Activated CD8-positive, alpha-beta T cell treated with anti-CD3 and anti-CD28 coated beads, Interleukin-2, amount 10 ng/mL, durations not matched to agents 7 days and 5 days (primary cell): ENCODE measurements around the gene LPIN1. TPM values are rescaled to one million over a fixed set of nuclear protein-coding genes. Genes with fewer than 3 reads are reported as not detected.
"Not testable (repeated sequence)": the region's sequence is repeated elsewhere in the genome, so short reads cannot be mapped to it uniquely, and the experiment has no call there.

Source experiments
- ATAC-seq: fragments of 150-1000 bp; cut with Tn5 transposase; one replicate; pipeline ENCODE4 v1.10.0; 2021; ENCODE audit warnings: moderate library complexity
- CTCF ChIA-PET: fragments of 350-600 bp; sonication (Branson Sonifier 250); formaldehyde crosslinking; loops from one replicate; lab custom pipeline; 2021; ENCODE audit warnings: antibody characterized with exemption; lab: Charles Lee
- POLR2A ChIA-PET: fragments of 350-600 bp; sonication (Branson Sonifier 250); formaldehyde crosslinking; loops from one replicate; lab custom pipeline; 2021; ENCODE audit warnings: antibody characterized with exemption; lab: Charles Lee
- DNase-seq: peaks from one replicate; pipeline ENCODE4 v3.0.0-alpha.2; 2020
- H3K27ac Mint-ChIP-seq: one replicate; pipeline ENCODE4 v1.8.0; 2021; ENCODE audit warnings: mild to moderate bottlenecking, mixed read lengths
- H3K27me3 Mint-ChIP-seq: one replicate; pipeline ENCODE4 v1.8.0; 2021; ENCODE audit warnings: low read depth, mixed read lengths
- H3K36me3 Mint-ChIP-seq: one replicate; pipeline ENCODE4 v1.8.0; 2021; ENCODE audit warnings: low read depth, mixed read lengths
- H3K4me1 Mint-ChIP-seq: one replicate; pipeline ENCODE4 v1.8.0; 2021; ENCODE audit warnings: low read depth, mixed read lengths
- H3K4me3 Mint-ChIP-seq: one replicate; pipeline ENCODE4 v1.8.0; 2021; ENCODE audit warnings: mild to moderate bottlenecking, mixed read lengths
- H3K9me3 Mint-ChIP-seq: one replicate; pipeline ENCODE4 v1.8.0; 2022; ENCODE audit warnings: mixed read lengths; ENCODE audit not compliant: insufficient read depth
- total RNA-seq, 2 experiments: library from RNA; stranded (reverse); gene quantifications; one replicate each; pipeline ENCODE4 v1.2.3, GENCODE V29; 2021

LPIN1 gene
- total RNA-seq, 2 experiments from 2014 or later, result 46.8 to 54.7 TPM

GRCh38 chr2:11830708-11831301 lies 84.4 kb downstream of the LPIN1 start:
- Mint-ChIP-seq H3K4me3 (peak overlapping the region; percentile 69), H3K27me3 (peaks cover 17% of the 10 kb centered on the region), H3K27ac (peak overlapping the region; percentile 91), H3K9me3 (peaks cover 10% of the 10 kb centered on the region), H3K36me3 (peaks cover 28% of the 10 kb centered on the region), H3K4me1 (peaks cover 65% of the 10 kb centered on the region)
- DNase-seq (no peak), ATAC-seq (no peak)
- POLR2A ChIA-PET, result no interaction called here
- CTCF ChIA-PET, result interaction anchor here (0.8 to 4.2 kb wide), 8 partner anchors 35 to 1176 kb away, joined by 3 to 32 read pairs (median 3); partner anchors contain the start of gene TRIB2

- ChIA-PET POLR2A (no interaction called here), CTCF (interaction anchor here (1.2 to 1.8 kb wide), 2 partner anchors 33 to 1175 kb away, joined by 3 to 4 read pairs; no protein-coding TSS in a partner anchor)
- Mint-ChIP-seq H3K36me3 (peaks cover 28% of the 10 kb centered on the region), H3K4me3 (no peak overlapping the region), H3K9me3 (peaks cover 10% of the 10 kb centered on the region), H3K27me3 (peaks cover 19% of the 10 kb centered on the region), H3K4me1 (peaks cover 65% of the 10 kb centered on the region), H3K27ac (no peak overlapping the region)
- ATAC-seq, result no peak
- DNase-seq, result no peak
These were observed 85.0 kb downstream of the LPIN1 start for GRCh38 chr2:11831415-11831814.

GRCh38 chr2:11832531-11832930 lies 86.1 kb downstream of the LPIN1 start:
- CTCF ChIA-PET, result interaction anchor here (1.0 to 1.8 kb wide), 4 partner anchors 16 to 1099 kb away, joined by 3 to 6 read pairs (median 4); partner anchors contain the start of gene TRIB2
- DNase-seq, result no peak
- POLR2A ChIA-PET, result no interaction called here
- Mint-ChIP-seq H3K27me3 (peaks cover 26% of the 10 kb centered on the region), H3K36me3 (peaks cover 17% of the 10 kb centered on the region), H3K27ac (no peak overlapping the region), H3K9me3 (peaks cover 10% of the 10 kb centered on the region), H3K4me1 (peaks cover 61% of the 10 kb centered on the region), H3K4me3 (no peak overlapping the region)
- no peak for ATAC-seq

GRCh38 chr2:11833601-11834000 lies 87.2 kb downstream of the LPIN1 start:
- peaks cover 15% of the 10 kb centered on the region for H3K36me3 Mint-ChIP-seq
- DNase-seq (no peak), ATAC-seq (no peak)
- H3K9me3 Mint-ChIP-seq, result peaks cover 10% of the 10 kb centered on the region
- H3K4me1 Mint-ChIP-seq, result peaks cover 53% of the 10 kb centered on the region
- ChIA-PET POLR2A (no interaction called here), CTCF (interaction anchor here (1.0 to 1.5 kb wide), 2 partner anchors 883 to 1097 kb away, joined by 3 to 6 read pairs; partner anchors contain the start of gene TRIB2)
- no peak overlapping the region for H3K27ac Mint-ChIP-seq
- H3K4me3 Mint-ChIP-seq, result no peak overlapping the region
- peaks cover 32% of the 10 kb centered on the region for H3K27me3 Mint-ChIP-seq

GRCh38 chr2:11835403-11835802 lies 89.0 kb downstream of the LPIN1 start:
- peaks cover 10% of the 10 kb centered on the region for H3K9me3 Mint-ChIP-seq
- H3K4me1 Mint-ChIP-seq, result peaks cover 36% of the 10 kb centered on the region
- ChIA-PET CTCF (no interaction called here), POLR2A (no interaction called here)
- H3K36me3 Mint-ChIP-seq, result peaks cover 15% of the 10 kb centered on the region
- no peak for DNase-seq
- H3K27ac Mint-ChIP-seq, result no peak overlapping the region
- peaks cover 44% of the 10 kb centered on the region for H3K27me3 Mint-ChIP-seq
- no peak overlapping the region for H3K4me3 Mint-ChIP-seq
- no peak for ATAC-seq

- ChIA-PET POLR2A (no interaction called here), CTCF (no interaction called here)
- ATAC-seq, result no peak
- H3K9me3 Mint-ChIP-seq, result peaks cover 10% of the 10 kb centered on the region
- H3K27me3 Mint-ChIP-seq, result peaks cover 46% of the 10 kb centered on the region
- H3K27ac Mint-ChIP-seq, result peak overlapping the region; percentile 9
- H3K4me3 Mint-ChIP-seq, result no peak overlapping the region
- DNase-seq, result no peak
- H3K4me1 Mint-ChIP-seq, result peaks cover 24% of the 10 kb centered on the region
- peaks cover 15% of the 10 kb centered on the region for H3K36me3 Mint-ChIP-seq
These were observed 90.3 kb downstream of the LPIN1 start for GRCh38 chr2:11836647-11837219.

GRCh38 chr2:11837875-11838734 lies 91.7 kb downstream of the LPIN1 start:
- POLR2A ChIA-PET, result no interaction called here
- DNase-seq (no peak), ATAC-seq (no peak)
- Mint-ChIP-seq H3K36me3 (peaks cover 12% of the 10 kb centered on the region), H3K4me1 (peaks cover 13% of the 10 kb centered on the region), H3K27me3 (peaks cover 46% of the 10 kb centered on the region), H3K27ac (no peak overlapping the region), H3K4me3 (no peak overlapping the region), H3K9me3 (peaks cover 10% of the 10 kb centered on the region)
- CTCF ChIA-PET, result no interaction called here

GRCh38 chr2:11839916-11840315 lies 93.5 kb downstream of the LPIN1 start:
- Mint-ChIP-seq H3K36me3 (no peaks in the 10 kb centered on the region), H3K4me3 (no peak overlapping the region), H3K27ac (no peak overlapping the region), H3K27me3 (peaks cover 35% of the 10 kb centered on the region), H3K4me1 (no peaks in the 10 kb centered on the region), H3K9me3 (no peaks in the 10 kb centered on the region)
- ATAC-seq (no peak), DNase-seq (no peak)
- ChIA-PET CTCF (no interaction called here), POLR2A (no interaction called here)

- POLR2A ChIA-PET, result interaction anchor here (0.5 to 0.7 kb wide), 2 partner anchors 8 to 37 kb away, joined by 3 read pairs; no protein-coding TSS in a partner anchor
- ATAC-seq (no peak), DNase-seq (no peak)
- Mint-ChIP-seq H3K4me1 (no peaks in the 10 kb centered on the region), H3K9me3 (no peaks in the 10 kb centered on the region), H3K4me3 (no peak overlapping the region), H3K36me3 (no peaks in the 10 kb centered on the region), H3K27me3 (peaks cover 20% of the 10 kb centered on the region), H3K27ac (no peak overlapping the region)
- CTCF ChIA-PET, result no interaction called here
These were observed 95.9 kb downstream of the LPIN1 start for GRCh38 chr2:11842336-11842735.

GRCh38 chr2:11844798-11845197 lies 98.4 kb downstream of the LPIN1 start:
- H3K36me3 Mint-ChIP-seq, H3K27ac Mint-ChIP-seq, H3K9me3 Mint-ChIP-seq, ATAC-seq, POLR2A ChIA-PET, H3K4me1 Mint-ChIP-seq, H3K27me3 Mint-ChIP-seq, H3K4me3 Mint-ChIP-seq, DNase-seq, CTCF ChIA-PET: not testable (repeated sequence)

- DNase-seq, ATAC-seq, H3K36me3 Mint-ChIP-seq, H3K27ac Mint-ChIP-seq, H3K27me3 Mint-ChIP-seq, H3K4me1 Mint-ChIP-seq, H3K9me3 Mint-ChIP-seq, POLR2A ChIA-PET, H3K4me3 Mint-ChIP-seq, CTCF ChIA-PET: not testable (repeated sequence)
These were observed 101.5 kb downstream of the LPIN1 start for GRCh38 chr2:11847935-11848334.
